Glutamatergic neuron (in vitro differentiated cells): ENCODE measurements around the gene SIK3. TPM values are rescaled to one million over a fixed set of nuclear protein-coding genes. Genes with fewer than 3 reads are reported as not detected.

Experiments used
- DNase-seq: peaks from one replicate; pipeline ENCODE4 v3.0.0; 2022
- H3K27ac Mint-ChIP-seq: one replicate; pipeline ENCODE4 v1.8.0; 2020; ENCODE audit warnings: mild to moderate bottlenecking, mixed read lengths, inconsistent platforms; ENCODE audit not compliant: unreplicated experiment
- H3K27me3 Mint-ChIP-seq: one replicate; pipeline ENCODE4 v1.8.0; 2020; ENCODE audit warnings: mild to moderate bottlenecking, moderate library complexity, mixed read lengths, inconsistent platforms; ENCODE audit not compliant: unreplicated experiment
- H3K36me3 Mint-ChIP-seq: one replicate; pipeline ENCODE4 v1.8.0; 2020; ENCODE audit warnings: mild to moderate bottlenecking, mixed read lengths, inconsistent platforms; ENCODE audit not compliant: unreplicated experiment
- H3K4me1 Mint-ChIP-seq: one replicate; pipeline ENCODE4 v1.8.0; 2020; ENCODE audit warnings: mild to moderate bottlenecking, low read depth, mixed read lengths, inconsistent platforms; ENCODE audit not compliant: unreplicated experiment
- H3K4me3 Mint-ChIP-seq: one replicate; pipeline ENCODE4 v1.8.0; 2020; ENCODE audit warnings: mild to moderate bottlenecking, mixed read lengths, inconsistent platforms; ENCODE audit not compliant: unreplicated experiment
- H3K9me3 Mint-ChIP-seq: one replicate; pipeline ENCODE4 v1.8.0; 2020; ENCODE audit warnings: mild to moderate bottlenecking, moderate library complexity, mixed read lengths, inconsistent platforms; ENCODE audit not compliant: unreplicated experiment
- total RNA-seq: library from RNA; stranded (reverse); fragmentation: NEBNext Ultra II Directional; extraction: Animal tissue kit (Norgen Biotek cat#: 25700); gene quantifications from one replicate; pipeline ENCODE4 v1.2.1, GENCODE V29; 2021; ENCODE audit not compliant: unreplicated experiment
- TF ChIP-seq, protein P1 (sequence below): fragments of 200-600 bp; sonication (generic); IDR thresholded peaks from one replicate; pipeline ENCODE4 v1.5.0; 2021; ENCODE audit not compliant: partially characterized antibody, unreplicated experiment

Gene SIK3
- total RNA-seq, 1 donor from 2014 or later = 22.2 TPM

DNA sequence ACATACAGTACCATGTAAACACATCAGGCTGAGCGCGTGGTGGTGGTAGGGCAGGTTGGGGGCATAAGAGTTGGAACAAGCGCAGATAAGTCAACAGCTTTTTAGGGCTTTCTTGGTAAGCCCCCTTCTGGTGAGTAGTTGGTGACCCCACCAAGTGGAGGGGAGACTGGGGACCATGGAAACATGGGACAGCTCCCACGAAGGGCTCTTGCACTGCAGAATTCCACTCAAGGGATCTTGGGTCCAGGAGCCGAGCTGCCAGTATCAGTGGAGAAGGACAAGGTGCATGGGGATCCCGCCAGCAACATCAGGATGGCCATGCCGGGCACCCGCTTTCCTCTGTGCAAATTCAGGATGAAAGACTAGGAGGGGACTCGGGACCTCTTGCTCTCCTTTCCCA lies 254.6 kb downstream of the SIK3 start:
- Mint-ChIP-seq H3K9me3 (no peaks in the 10 kb centered on the region), H3K4me1 (no peaks in the 10 kb centered on the region), H3K27me3 (peaks cover 3% of the 10 kb centered on the region), H3K4me3 (no peak overlapping the region), H3K27ac (no peak overlapping the region), H3K36me3 (no peaks in the 10 kb centered on the region)
- TF ChIP-seq, protein P1, sequence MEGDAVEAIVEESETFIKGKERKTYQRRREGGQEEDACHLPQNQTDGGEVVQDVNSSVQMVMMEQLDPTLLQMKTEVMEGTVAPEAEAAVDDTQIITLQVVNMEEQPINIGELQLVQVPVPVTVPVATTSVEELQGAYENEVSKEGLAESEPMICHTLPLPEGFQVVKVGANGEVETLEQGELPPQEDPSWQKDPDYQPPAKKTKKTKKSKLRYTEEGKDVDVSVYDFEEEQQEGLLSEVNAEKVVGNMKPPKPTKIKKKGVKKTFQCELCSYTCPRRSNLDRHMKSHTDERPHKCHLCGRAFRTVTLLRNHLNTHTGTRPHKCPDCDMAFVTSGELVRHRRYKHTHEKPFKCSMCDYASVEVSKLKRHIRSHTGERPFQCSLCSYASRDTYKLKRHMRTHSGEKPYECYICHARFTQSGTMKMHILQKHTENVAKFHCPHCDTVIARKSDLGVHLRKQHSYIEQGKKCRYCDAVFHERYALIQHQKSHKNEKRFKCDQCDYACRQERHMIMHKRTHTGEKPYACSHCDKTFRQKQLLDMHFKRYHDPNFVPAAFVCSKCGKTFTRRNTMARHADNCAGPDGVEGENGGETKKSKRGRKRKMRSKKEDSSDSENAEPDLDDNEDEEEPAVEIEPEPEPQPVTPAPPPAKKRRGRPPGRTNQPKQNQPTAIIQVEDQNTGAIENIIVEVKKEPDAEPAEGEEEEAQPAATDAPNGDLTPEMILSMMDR = no peak
- no peak for DNase-seq

DNA sequence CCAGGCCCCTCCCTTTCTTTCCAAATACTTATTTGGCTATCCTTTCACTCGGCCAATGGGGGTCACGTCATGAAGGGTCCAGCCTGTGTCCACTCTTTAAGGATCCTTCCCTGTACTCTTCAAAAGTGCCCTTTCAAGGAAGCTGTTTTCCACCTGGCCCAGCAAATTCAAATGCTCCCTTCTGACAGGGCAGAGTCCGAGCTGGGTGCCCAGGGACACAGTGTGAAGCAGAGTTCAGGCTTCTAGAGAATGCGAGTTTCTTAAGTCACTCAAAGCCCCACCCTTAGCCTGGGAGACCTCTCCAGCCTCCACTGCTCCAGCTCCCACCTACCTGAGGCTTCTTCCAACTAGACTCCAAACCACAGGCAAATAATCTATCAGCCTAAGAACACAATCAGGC lies 255.3 kb downstream of the SIK3 start:
- TF ChIP-seq, protein P1 = no peak
- Mint-ChIP-seq H3K36me3 (no peaks in the 10 kb centered on the region), H3K4me3 (no peak overlapping the region), H3K4me1 (no peaks in the 10 kb centered on the region), H3K27me3 (peaks cover 3% of the 10 kb centered on the region), H3K27ac (no peak overlapping the region), H3K9me3 (peaks cover 4% of the 10 kb centered on the region)
- DNase-seq = no peak

DNA sequence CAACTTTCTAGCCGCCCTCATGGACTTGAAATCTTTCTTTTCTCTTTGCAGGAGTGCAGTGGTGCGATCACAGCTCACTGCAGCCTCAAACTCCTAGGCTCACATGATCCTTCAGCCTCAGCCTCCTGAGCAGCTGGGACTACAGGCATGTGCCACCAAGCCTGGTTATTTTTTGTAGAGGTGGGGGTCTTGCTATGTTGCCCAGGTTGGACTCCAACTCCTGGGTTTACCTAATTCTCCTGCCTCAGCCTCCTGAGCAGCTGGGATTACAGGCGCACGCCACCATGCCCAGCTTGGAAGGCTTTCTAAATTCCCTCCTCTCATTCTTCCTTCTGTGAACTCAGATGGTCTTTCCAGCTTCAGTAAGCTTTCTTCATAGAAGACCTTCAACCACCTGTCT lies 256.1 kb downstream of the SIK3 start:
- TF ChIP-seq, protein P1 = no peak
- DNase-seq = no peak
- Mint-ChIP-seq H3K36me3 (no peaks in the 10 kb centered on the region), H3K4me3 (no peak overlapping the region), H3K9me3 (peaks cover 4% of the 10 kb centered on the region), H3K27ac (no peak overlapping the region), H3K4me1 (no peaks in the 10 kb centered on the region), H3K27me3 (peaks cover 3% of the 10 kb centered on the region)

DNA sequence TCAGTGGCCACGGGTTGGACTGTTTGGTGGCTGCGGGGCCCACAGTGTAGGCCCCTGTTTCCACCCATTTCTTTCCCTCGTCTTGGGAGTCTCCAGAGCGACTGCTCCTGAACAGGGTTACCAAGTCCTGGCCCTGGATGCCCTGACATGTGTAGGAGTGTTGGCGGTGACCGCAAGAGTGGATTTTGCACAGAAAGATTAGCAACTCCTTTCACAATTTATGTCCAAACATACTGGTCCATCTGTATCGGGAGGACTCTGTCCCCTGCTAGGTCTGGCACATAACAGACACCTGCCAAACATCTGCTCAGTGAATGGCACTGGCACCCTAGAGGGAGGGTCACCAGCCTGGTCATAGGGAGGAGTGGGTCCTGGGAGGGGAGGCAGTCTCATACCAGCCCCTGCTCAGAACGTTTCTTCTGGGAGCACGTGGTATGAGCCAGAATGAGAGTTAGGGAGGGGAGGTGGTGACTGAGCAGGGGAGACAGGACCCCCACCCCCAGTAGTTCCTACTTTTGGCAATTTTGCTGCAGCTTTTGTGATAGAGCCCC lies 257.4 kb downstream of the SIK3 start:
- Mint-ChIP-seq H3K4me1 (no peaks in the 10 kb centered on the region), H3K36me3 (no peaks in the 10 kb centered on the region), H3K9me3 (peaks cover 4% of the 10 kb centered on the region), H3K27ac (no peak overlapping the region), H3K4me3 (no peak overlapping the region), H3K27me3 (peaks cover 3% of the 10 kb centered on the region)
- no peak for DNase-seq
- TF ChIP-seq, protein P1 = no peak

DNA sequence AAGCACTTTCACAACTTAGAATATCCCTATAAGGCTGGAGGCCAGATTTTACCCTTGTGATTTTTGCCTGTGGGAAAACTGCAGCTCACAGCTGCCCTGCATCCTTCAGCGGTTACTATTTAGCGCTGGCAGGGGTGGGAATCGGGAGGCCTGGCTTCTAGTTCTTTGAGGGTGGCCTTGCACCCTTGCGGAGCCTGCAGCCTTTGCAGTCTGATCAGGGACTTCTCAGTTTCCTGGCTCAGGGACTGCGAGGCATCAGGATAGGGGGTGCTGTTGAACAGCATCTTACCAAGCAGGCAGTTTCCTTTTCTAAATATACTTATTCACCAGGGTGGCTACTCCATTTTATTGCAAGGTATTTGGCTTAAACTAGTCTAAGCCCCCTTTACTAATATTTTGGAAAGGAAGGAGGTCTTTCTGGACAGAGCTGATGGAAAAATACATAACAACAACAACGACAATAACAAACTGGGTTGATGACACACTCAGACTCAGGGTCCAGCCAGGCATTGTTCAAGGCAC lies 257.9 kb downstream of the SIK3 start:
- H3K27me3 Mint-ChIP-seq = peaks cover 3% of the 10 kb centered on the region
- H3K9me3 Mint-ChIP-seq = peaks cover 4% of the 10 kb centered on the region
- no peak overlapping the region for H3K4me3 Mint-ChIP-seq
- no peaks in the 10 kb centered on the region for H3K36me3 Mint-ChIP-seq
- DNase-seq = no peak
- no peak overlapping the region for H3K27ac Mint-ChIP-seq
- no peaks in the 10 kb centered on the region for H3K4me1 Mint-ChIP-seq
- TF ChIP-seq, protein P1 = no peak
